GM13976 (cell line): ENCODE results near the gene LRP5.

Source experiments
- DNase-seq: peaks from one replicate; pipeline ENCODE4 v3.0.0; 2012; ENCODE audit warnings: low spot score
- in situ Hi-C: fragments of 300-500 bp; cut with MboI; formaldehyde crosslinking; loops from one replicate; pipeline ENCODE4 v1.12.0; 2022; ENCODE audit warnings: low sequenced_read_pairs, mixed read lengths, inconsistent platforms; ENCODE audit not compliant: unreplicated experiment
- TF ChIP-seq, protein P1 (sequence below): IDR thresholded peaks from 2 replicates; pipeline ENCODE4 v1.5.1; 2012; ENCODE audit warnings: borderline replicate concordance, mild to moderate bottlenecking; ENCODE audit not compliant: insufficient read depth; ENCODE audit errors: extremely low read depth, missing control alignments, control extremely low read depth

Gene LRP5

DNA sequence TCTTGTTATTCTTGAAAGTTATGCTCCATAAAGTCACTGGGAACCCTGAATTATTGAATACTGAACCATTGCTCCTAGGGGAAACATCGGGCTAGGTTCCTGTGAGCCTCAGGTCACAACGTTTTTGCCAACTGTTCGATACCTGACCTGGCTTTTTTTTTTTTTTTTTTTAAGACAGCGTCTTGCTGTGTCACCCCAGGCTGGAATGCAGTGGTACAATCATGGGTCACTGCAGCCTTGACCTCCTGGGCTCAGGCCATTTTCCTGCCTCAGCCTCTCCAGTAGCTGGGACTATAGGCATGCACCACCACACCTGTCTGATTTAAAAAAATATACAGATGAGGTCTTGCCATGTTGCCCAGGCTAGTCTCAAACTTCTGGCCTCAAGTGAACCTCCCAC, 22.5 kb downstream of the LRP5 start:
- DNase-seq: no peak
- TF ChIP-seq, protein P1, sequence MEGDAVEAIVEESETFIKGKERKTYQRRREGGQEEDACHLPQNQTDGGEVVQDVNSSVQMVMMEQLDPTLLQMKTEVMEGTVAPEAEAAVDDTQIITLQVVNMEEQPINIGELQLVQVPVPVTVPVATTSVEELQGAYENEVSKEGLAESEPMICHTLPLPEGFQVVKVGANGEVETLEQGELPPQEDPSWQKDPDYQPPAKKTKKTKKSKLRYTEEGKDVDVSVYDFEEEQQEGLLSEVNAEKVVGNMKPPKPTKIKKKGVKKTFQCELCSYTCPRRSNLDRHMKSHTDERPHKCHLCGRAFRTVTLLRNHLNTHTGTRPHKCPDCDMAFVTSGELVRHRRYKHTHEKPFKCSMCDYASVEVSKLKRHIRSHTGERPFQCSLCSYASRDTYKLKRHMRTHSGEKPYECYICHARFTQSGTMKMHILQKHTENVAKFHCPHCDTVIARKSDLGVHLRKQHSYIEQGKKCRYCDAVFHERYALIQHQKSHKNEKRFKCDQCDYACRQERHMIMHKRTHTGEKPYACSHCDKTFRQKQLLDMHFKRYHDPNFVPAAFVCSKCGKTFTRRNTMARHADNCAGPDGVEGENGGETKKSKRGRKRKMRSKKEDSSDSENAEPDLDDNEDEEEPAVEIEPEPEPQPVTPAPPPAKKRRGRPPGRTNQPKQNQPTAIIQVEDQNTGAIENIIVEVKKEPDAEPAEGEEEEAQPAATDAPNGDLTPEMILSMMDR: no peak
- in situ Hi-C loops: no loop called here

DNA sequence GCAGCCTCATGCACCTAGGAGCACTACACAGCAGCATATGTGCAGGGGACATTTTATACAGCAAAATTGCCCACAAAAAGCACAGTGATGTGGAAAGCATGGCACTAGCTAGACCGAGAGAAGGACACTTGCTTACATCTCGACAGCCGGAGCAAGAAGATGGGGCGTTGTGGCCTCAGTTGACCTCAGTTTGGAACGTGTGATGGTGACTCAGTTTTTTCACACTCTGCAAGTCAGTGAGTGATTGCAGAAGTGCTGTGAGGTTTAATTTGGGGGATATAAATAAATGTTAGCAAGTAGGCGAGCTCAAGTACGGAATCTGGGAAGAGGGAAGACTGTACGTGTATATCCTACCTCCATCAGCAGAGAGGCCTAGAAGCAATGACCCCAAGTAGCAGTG, 23.3 kb downstream of the LRP5 start:
- no peak for DNase-seq
- TF ChIP-seq, protein P1: no peak
- in situ Hi-C loops: no loop called here

DNA sequence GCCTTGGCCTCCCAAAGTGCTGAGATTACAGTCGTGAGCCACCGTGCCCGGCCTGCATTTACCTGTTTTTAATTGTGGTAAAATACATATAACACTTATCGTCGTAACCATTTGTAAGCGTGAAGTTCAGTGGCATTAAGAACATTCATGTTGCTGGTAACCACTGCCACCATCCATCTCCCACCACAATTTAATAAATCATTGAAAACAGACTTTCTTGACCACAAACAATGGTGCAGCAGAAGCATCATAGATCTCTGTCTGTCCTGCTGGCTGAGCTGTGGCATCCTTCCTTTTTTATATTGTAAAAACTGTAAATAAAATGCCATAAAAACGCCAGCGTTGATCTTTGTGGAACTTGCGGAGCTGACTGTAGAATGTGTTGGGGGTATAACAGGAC, 24.3 kb downstream of the LRP5 start:
- no peak for DNase-seq
- TF ChIP-seq, protein P1: no peak
- in situ Hi-C loops: no loop called here

DNA sequence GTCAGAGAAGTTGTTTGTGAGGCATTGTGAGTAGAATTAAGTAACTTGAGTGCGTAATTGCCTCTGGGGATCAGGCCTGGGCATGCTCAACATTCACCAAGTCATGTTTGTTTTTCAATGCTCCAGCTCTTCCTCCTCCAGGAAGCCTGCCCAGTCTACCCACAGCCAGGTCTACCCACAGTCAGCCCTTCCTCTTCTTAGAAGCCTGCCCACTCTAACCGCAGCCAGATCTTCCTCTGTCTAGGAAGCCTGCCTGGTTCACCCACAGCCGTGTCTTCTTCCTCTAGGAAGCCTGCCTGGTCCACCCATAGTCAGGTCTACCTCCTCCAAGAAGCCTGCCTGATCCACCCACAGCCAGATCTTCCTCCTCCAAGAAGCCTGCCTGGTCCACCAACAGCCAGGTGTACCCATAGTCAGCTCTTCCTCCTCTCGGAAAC, 25.0 kb downstream of the LRP5 start:
- no peak for DNase-seq
- TF ChIP-seq, protein P1: no peak
- in situ Hi-C loops: no loop called here

DNA sequence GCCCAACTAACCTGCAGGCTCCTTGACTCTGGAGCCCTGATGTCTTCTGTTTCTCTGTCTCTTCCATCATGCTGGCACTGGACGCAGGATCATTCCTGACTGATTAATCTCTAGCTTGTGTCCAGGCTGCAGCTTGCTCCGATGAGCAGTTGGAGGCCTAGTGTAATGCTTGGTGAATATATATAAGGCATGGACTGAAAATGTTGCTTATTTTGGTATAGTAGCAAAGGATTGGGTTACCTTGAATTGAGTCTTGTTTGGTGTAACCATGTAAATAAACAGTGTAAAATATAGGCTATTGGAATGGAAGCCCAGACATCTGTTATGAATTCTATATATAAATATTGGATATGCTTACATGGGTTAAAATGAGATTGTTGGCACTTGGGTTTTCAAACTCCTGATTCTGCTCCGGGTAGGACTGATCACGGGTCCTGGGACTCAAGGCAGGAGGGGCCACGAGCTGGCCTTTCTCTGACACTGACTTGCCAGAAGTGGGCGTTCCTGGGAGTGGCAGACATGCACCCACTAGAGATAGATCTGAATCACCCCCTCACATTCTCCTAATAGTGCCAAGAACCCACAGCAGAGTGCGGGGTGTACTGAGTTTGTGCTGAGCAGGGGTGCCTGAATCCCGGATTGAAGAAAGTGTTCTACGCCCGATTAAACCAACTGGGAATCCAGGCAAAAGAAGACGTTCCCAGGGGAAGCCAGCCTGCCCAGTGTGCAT, 25.8 kb downstream of the LRP5 start:
- in situ Hi-C loops: no loop called here
- DNase-seq: no peak
- TF ChIP-seq, protein P1: no peak

DNA sequence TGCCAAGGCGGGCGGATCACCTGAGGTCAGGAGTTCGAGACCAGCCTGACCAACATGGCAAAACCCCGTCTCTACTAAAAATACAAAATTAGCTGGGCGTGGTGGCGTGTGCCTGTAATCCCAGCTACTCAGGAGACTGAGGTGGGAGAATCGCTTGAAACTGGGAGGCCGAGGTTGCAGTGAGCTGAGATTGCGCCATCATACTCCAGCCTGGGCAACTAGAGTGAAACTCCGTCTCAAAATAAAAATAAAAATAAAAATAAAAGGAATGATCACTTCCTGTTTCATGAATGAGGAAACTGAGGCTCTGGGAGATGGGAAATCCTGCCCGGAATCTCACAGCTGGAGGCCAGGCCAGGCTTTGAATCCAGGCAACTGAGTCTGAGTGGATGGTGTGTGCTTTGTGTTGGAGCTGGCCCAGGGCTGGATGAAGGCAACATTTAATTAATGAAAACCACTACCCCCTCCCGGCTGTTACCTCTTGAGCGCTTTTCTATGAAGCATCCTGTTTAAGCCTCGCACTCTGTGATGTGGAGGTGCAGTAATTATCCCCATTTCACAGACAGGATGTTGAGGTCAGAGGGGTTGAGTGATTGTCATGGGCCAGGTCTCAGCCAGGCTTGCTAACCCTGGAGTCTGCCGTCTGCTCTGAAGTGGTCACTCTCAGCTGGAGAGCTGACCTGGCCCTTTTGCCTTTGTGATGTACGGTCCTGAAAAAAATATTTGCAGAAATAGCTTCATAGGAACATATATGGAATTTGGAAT, 27.8 kb downstream of the LRP5 start:
- in situ Hi-C loops: no loop called here
- no peak for DNase-seq
- TF ChIP-seq, protein P1: no peak
